HEK293T (cell line): ENCODE results near the gene IGF2.

ENCODE experiments used
- FOXA1 ChIP-seq: fragments of 450-650 bp; IDR thresholded peaks from 2 replicates; pipeline ENCODE4 v1.6.1; 2016; ENCODE audit warnings: mild to moderate bottlenecking
- FOXM1 ChIP-seq: fragments of 450-650 bp; IDR thresholded peaks from 2 replicates; pipeline ENCODE4 v1.6.1; 2017; ENCODE audit warnings: mild to moderate bottlenecking, borderline replicate concordance
- NFRKB ChIP-seq: fragments of 450-650 bp; IDR thresholded peaks from 2 replicates; pipeline ENCODE4 v1.6.1; 2016; ENCODE audit warnings: mild to moderate bottlenecking, moderate library complexity

DNA sequence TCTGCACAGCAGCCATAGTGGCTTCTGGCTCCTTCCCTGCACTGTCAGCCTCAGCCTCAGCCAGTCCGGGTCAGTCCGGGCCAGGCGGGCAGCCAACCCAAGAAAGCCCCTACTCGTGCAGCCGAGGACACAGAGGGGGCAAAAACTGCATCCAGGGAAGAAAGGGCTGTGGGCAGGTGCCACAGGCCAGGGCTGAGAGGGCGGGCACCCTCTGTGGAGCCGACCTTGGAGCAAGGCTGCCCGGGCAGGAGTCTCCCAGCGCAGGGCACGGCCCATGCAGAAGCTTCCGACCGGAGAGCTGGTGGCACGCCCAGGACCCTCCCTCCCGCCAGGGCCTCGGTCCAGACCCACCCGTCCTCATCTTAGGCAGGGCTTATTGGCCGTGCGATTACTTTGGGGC, 42.9 kb upstream of the IGF2 start:
- no peak for TF ChIP-seq NFRKB
- no peak for TF ChIP-seq FOXM1
- no peak for TF ChIP-seq FOXA1
